Heart right ventricle (tissue), 16 donors: Measurements from ENCODE around the gene TBXAS1. TPM values are rescaled to one million over a fixed set of nuclear protein-coding genes. Genes with fewer than 3 reads are reported as not detected.

Experiments used
- ATAC-seq, 8 donors: fragments of 200-7000 bp; cut with Tn5 transposase; one replicate each; pipeline ENCODE4 v1.9.1; 2020; ENCODE audit warnings: mild to moderate bottlenecking in 8 of 8, moderate library complexity in 8 of 8, moderate number of reproducible peaks in 1 of 8
- DNase-seq, 2 donors: peaks; one replicate each; pipeline ENCODE4 v3.0.0-alpha.2; 2020
- H3K27ac ChIP-seq, 10 donors: fragments of 200-600 bp; sonication (generic) in 2 of 10; one replicate each; pipeline versions ENCODE4 v1.5.0 to v1.8.0; 2020 to 2022; ENCODE audit warnings: mild to moderate bottlenecking in 3 of 10
- H3K27me3 ChIP-seq, 7 donors: fragments of 200-600 bp; one replicate each; pipeline ENCODE4 v1.8.0; 2021 to 2022; ENCODE audit warnings: mild to moderate bottlenecking in 2 of 7
- H3K36me3 ChIP-seq, 9 donors: fragments of 200-600 bp; sonication (generic) in 1 of 9; one replicate each; pipeline versions ENCODE4 v1.5.0 to v1.8.0; 2020 to 2022; ENCODE audit warnings: mild to moderate bottlenecking in 2 of 9
- H3K4me1 ChIP-seq, 9 donors: fragments of 200-600 bp; sonication (generic) in 1 of 9; one replicate each; pipeline versions ENCODE4 v1.5.0 to v1.8.0; 2020 to 2022; ENCODE audit warnings: mild to moderate bottlenecking in 4 of 9
- H3K4me3 ChIP-seq, 10 donors: fragments of 200-600 bp; sonication (generic) in 2 of 10; one replicate each; pipeline versions ENCODE4 v1.5.0 to v1.8.0; 2020 to 2022; ENCODE audit warnings: mild to moderate bottlenecking in 7 of 10, moderate library complexity in 2 of 10
- H3K9me3 ChIP-seq, 11 donors: fragments of 200-600 bp in 10 of 11; sonication (generic) in 2 of 11; one replicate each; pipeline versions ENCODE4 v1.5.0 to v1.8.0; 2013 to 2022; ENCODE audit warnings: mild to moderate bottlenecking in 2 of 11, control low read depth in 1 of 11, moderate library complexity in 1 of 11
- WGBS, 2 donors: extraction: QIAGEN DNeasy Blood & Tissue Kit; methylation state at CpG; one replicate each; pipeline ENCODE4 v1.1.7; 2013; ENCODE audit warnings: inconsistent platforms in 1 of 2; 5-methylcytosine and 5-hydroxymethylcytosine counted together
- intact Hi-C, 10 donors: fragments of 100-400 bp; cut with DNase I; formaldehyde crosslinking; loops; one replicate each; pipeline versions ENCODE4 v1.11.1 to v1.14.2; 2022
- polyA plus RNA-seq, 2 donors: library from polyadenylated mRNA; stranded (reverse); fragments of 200-250 nt; gene quantifications; one replicate each; pipeline ENCODE4 v1.2.3, GENCODE V29; 2013
- total RNA-seq, 10 donors: library from RNA; stranded (reverse); fragmentation: NEBNext Ultra II Directional in 3 of 10; extraction: Animal tissue kit (Norgen Biotek cat#: 25700) in 3 of 10; gene quantifications; one replicate each; pipeline versions ENCODE4 v1.2.1 to v1.2.4, GENCODE V29; 2021 to 2023
- TF ChIP-seq, protein P1 (sequence below), 9 donors: fragments of 200-600 bp; sonication (generic) in 2 of 9; IDR thresholded peaks; one replicate each; pipeline versions ENCODE4 v1.5.0 to v1.8.0; 2021 to 2022; ENCODE audit warnings: antibody characterized with exemption in 9 of 9, mild to moderate bottlenecking in 5 of 9, moderate library complexity in 1 of 9
- donor health status: Arrhythmogenic right ventricular cardiomyopathy.
- donor health status: ischemic (EF 13 %, LVEDD 7.1; RV severe dilation, severe dysfunction).
- donor health status: healthy with polysubstance abuse.
- donor health status: DM: no; HTN: yes; CAD: no.
- donor health status: DM: no; HTN: no; CAD: no.
- donor health status: ischemic (EF 25% LVEDD 6.9; RV normal size, moderate dysfunction).
- donor health status: ischemic (EF 25% LVEDD 5.7; RV mildly dilated, moderate dysfunction).
- donor health status: healthy.
- donor health status: DM: yes; HTN: yes; CAD: no.
- donor health status: Ischemic cardiomyopathy.
- donor health status: ischemic (EF 35%, LVEDD 5.7; RV mildly dilated, moderate dysfunction).
- donor health status: nonischemic (EF 11% LVEDD 7.7; RV severe dilation, severe dysfunction).
- donor health status: DM: yes; HTN: yes; CAD: no.
- donor health status: PGD.
- donor health status: ischemic (EF 29% LVEDD 5.4; RV normal size, mild dysfunction).
- donor health status: nonischemic (EF 23%, LVEDD 6.1; RV moderate dilation, normal function).

The TBXAS1 gene
- total and polyA plus RNA-seq, 12 donors: 1.7 to 17.7 (median 3.7) TPM

DNA sequence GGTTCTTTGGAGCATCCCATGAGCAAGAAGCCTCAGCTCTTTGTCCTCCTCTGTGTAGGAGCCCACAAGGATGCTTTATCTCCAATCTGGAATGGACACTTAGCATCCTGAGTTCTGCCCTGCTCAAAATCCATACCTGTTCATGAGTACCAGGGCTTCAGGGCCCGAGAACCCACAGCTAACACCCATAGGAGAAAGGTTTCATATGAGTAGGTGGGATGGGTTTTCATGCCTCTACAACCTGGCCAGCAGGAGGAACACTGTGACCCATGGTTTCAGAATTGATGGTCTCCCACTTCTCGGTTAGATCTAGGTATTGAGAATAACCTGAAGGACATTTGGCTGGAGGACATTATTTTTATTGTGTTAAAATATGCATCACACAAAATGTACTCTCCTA, 57.8 kb downstream of the TBXAS1 start:
- H3K4me3 ChIP-seq: no peak overlapping the region
- H3K4me1 ChIP-seq: peaks cover 0 to 50% (median 0%) of the 10 kb centered on the region in 9 donors
- H3K36me3 ChIP-seq: no peaks in the 10 kb centered on the region
- ATAC-seq (no peak), DNase-seq (no peak)
- no peaks in the 10 kb centered on the region for H3K27me3 ChIP-seq
- WGBS, 2 donors: 91 to 96% methylated on average over 2 of the region's 2 CpGs
- TF ChIP-seq, protein P1, sequence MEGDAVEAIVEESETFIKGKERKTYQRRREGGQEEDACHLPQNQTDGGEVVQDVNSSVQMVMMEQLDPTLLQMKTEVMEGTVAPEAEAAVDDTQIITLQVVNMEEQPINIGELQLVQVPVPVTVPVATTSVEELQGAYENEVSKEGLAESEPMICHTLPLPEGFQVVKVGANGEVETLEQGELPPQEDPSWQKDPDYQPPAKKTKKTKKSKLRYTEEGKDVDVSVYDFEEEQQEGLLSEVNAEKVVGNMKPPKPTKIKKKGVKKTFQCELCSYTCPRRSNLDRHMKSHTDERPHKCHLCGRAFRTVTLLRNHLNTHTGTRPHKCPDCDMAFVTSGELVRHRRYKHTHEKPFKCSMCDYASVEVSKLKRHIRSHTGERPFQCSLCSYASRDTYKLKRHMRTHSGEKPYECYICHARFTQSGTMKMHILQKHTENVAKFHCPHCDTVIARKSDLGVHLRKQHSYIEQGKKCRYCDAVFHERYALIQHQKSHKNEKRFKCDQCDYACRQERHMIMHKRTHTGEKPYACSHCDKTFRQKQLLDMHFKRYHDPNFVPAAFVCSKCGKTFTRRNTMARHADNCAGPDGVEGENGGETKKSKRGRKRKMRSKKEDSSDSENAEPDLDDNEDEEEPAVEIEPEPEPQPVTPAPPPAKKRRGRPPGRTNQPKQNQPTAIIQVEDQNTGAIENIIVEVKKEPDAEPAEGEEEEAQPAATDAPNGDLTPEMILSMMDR (IDR thresholded peaks at IDR 0.05): no peak
- H3K9me3 ChIP-seq: peaks cover 0 to 8% (median 0%) of the 10 kb centered on the region in 11 donors
- intact Hi-C loops: no loop called here
- H3K27ac ChIP-seq: no peak overlapping the region

DNA sequence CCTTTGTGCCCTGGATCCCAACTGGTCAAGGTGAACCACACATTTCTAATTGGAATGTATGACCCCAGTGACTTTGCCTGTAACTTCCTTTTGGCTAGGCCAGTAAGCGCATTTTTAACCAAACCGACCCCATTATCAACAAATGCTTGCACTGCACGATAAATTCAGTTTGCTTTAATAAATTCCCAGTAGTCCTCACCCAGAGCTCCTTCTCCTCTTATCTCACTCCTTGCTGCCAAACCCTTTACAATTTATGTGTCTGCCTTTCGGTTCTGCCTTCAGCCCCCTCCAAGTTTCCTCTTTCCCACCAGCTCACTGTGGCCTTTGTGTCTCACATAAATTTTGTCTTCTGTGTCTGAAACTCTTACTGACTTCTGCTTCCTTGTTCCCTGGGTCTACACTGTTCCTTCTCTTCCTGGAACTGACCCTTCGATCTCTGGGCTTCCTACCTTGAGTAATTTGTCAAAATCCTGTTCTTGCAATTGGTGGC, 59.0 kb downstream of the TBXAS1 start:
- intact Hi-C loops: no loop called here
- ATAC-seq (peak in 2 of 8 donors; percentile 53 to 56), DNase-seq (no peak)
- Histone ChIP-seq H3K36me3 (no peaks in the 10 kb centered on the region), H3K9me3 (peaks cover 0 to 8% (median 0%) of the 10 kb centered on the region in 11 donors), H3K4me3 (no peak overlapping the region), H3K27me3 (no peaks in the 10 kb centered on the region), H3K4me1 (peaks cover 0 to 50% (median 0%) of the 10 kb centered on the region in 9 donors), H3K27ac (peak overlapping the region in 1 of 10 donors; percentile 52)
- WGBS, 2 donors: 73 to 84% methylated on average over 5 of the region's 5 CpGs
- TF ChIP-seq, protein P1 (IDR thresholded peaks at IDR 0.05): no peak

DNA sequence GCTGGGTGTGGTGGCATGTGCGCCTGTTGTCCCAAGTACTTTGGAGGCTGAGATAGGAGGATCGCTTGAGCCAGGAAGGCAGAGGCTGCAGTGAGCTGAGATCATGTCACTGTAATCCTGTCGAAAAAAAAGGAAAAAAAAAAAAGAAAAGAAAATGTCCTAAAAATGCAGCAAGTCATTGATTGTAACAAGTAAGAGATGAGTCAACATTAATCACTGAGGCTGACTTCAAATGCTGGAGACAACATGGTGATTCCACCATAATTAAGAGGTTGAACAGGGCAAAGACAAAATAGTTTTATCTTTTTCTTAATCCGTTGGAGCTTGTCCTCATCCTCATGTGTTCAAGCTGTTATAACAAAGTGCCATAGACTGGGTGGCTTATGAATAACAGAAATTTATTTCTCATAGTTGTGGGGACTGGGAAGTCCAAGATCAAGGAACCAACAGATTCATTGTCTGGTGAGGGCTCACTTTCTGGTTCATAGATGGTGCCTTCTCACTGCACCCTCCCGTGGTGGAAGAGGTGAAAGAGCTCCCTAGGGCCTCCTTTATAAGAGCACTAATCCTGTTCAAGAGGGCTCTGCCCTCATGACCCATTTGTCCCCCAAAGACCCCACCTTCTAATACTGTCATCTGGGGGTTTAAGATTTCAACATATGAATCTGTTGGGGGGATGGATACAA, 60.3 kb downstream of the TBXAS1 start:
- Histone ChIP-seq H3K9me3 (peaks cover 0 to 8% (median 0%) of the 10 kb centered on the region in 11 donors), H3K36me3 (no peaks in the 10 kb centered on the region), H3K4me3 (no peak overlapping the region), H3K27ac (no peak overlapping the region), H3K27me3 (peaks cover 0 to 5% (median 0%) of the 10 kb centered on the region in 7 donors), H3K4me1 (peaks cover 0 to 45% (median 0%) of the 10 kb centered on the region in 9 donors)
- intact Hi-C loops: no loop called here
- 87% methylated on average over 5 of the region's 5 CpGs for WGBS, 2 donors
- DNase-seq: no peak
- TF ChIP-seq, protein P1 (IDR thresholded peaks at IDR 0.05): no peak
- ATAC-seq: no peak

DNA sequence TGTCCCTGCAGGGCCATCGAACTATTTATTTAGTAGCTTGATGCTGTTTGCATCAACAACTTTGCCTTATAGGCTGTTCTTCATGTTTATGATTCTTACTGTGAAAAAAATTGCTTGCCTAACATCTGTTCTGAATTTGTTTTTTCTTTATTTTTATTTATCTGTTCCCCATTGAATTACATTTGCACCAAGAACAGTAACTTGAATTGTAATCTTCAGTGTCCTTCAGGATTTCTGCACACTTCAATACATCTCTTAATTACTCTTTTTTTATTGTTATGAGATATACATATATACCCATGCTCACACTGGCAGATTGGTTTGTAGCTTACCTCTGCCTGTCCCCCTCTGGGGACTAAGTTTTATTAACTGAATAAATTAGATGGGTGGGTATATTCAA, 64.4 kb downstream of the TBXAS1 start:
- Histone ChIP-seq H3K36me3 (no peaks in the 10 kb centered on the region), H3K27ac (no peak overlapping the region), H3K4me3 (no peak overlapping the region), H3K27me3 (peaks cover 0 to 5% (median 0%) of the 10 kb centered on the region in 7 donors), H3K9me3 (peaks cover 0 to 8% (median 0%) of the 10 kb centered on the region in 11 donors), H3K4me1 (peaks cover 0 to 42% (median 0%) of the 10 kb centered on the region in 9 donors)
- ATAC-seq: no peak
- no peak for DNase-seq
- intact Hi-C loops: no loop called here
- TF ChIP-seq, protein P1 (IDR thresholded peaks at IDR 0.05): no peak
- WGBS, 2 donors: 92 to 94% methylated on average over 1 of the region's 1 CpG
